ENCODE data around the gene LHX3.

The LHX3 gene

GRCh38 chr9:136191099-136191959 lies 13.6 kb downstream of the LHX3 start:
- no peak for DNase-seq

- no peak for DNase-seq
Measured at GRCh38 chr9:136190656-136191055, 14.3 kb downstream of the LHX3 start.

GRCh38 chr9:136190237-136190601 lies 14.7 kb downstream of the LHX3 start:
- no peak for DNase-seq

- DNase-seq: no peak
Measured at GRCh38 chr9:136189394-136190236, 15.3 kb downstream of the LHX3 start.

GRCh38 chr9:136187683-136188586 lies 17.0 kb downstream of the LHX3 start:
- no peak for DNase-seq

- DNase-seq: no peak
Measured at GRCh38 chr9:136187197-136187596, 17.7 kb downstream of the LHX3 start.

- no peak for DNase-seq
Measured at GRCh38 chr9:136186386-136186785, 18.5 kb downstream of the LHX3 start.

- no peak for DNase-seq
Measured at GRCh38 chr9:136185596-136186366, 19.1 kb downstream of the LHX3 start.

- DNase-seq: no peak
Measured at GRCh38 chr9:136185066-136185465, 19.9 kb downstream of the LHX3 start.

- no peak for DNase-seq
Measured at GRCh38 chr9:136182850-136183422, 22.0 kb downstream of the LHX3 start.

- no peak for DNase-seq
Measured at GRCh38 chr9:136182420-136182787, 22.5 kb downstream of the LHX3 start.

- DNase-seq: no peak
Measured at GRCh38 chr9:136181784-136182419, 23.0 kb downstream of the LHX3 start.

GRCh38 chr9:136180586-136180985 lies 24.3 kb downstream of the LHX3 start:
- no peak for DNase-seq

GRCh38 chr9:136179761-136180160 lies 25.2 kb downstream of the LHX3 start:
- no peak for DNase-seq

GRCh38 chr9:136179101-136179616 lies 25.8 kb downstream of the LHX3 start:
- no peak for DNase-seq

- DNase-seq: no peak
Measured at GRCh38 chr9:136178773-136179075, 26.2 kb downstream of the LHX3 start.

- DNase-seq: no peak
Measured at GRCh38 chr9:136178061-136178772, 26.7 kb downstream of the LHX3 start.

- DNase-seq: no peak
Measured at GRCh38 chr9:136177224-136177623, 27.7 kb downstream of the LHX3 start.

- no peak for DNase-seq
Measured at GRCh38 chr9:136175616-136176197, 29.2 kb downstream of the LHX3 start.
